Tibial artery (tissue), 4 donors: ENCODE measurements around the gene MRGPRD.
A peak's percentile ranks its signal among the peaks of the same experiment; 100 is the strongest.

ENCODE experiments used
- DNase-seq, 2 donors: peaks; one replicate each; pipeline ENCODE4 v3.0.0-alpha.2; 2019
- H3K27ac ChIP-seq, 2 donors: fragments of 200-600 bp; sonication (generic) in 1 of 2; 1 replicate in 1 of 2; 2 replicates in 1 of 2; pipeline ENCODE4 v1.5.1; 2018 to 2019; ENCODE audit warnings: mild to moderate bottlenecking in 1 of 2
- H3K27me3 ChIP-seq, 2 donors: fragments of 200-600 bp; sonication (generic) in 1 of 2; one replicate each; pipeline versions ENCODE4 v1.5.1 to v1.6.0; 2016 to 2019
- H3K36me3 ChIP-seq, 3 donors: fragments of 200-600 bp; sonication (generic) in 2 of 3; one replicate each; pipeline ENCODE4 v1.5.1; 2016 to 2019; ENCODE audit warnings: mild to moderate bottlenecking in 2 of 3
- H3K4me1 ChIP-seq, 4 donors: fragments of 200-600 bp; sonication (generic) in 2 of 4; 1 replicate in 3 of 4; 2 replicates in 1 of 4; pipeline ENCODE4 v1.5.1; 2016 to 2019
- H3K4me3 ChIP-seq, 2 donors: fragments of 200-600 bp; sonication (generic) in 1 of 2; 1 replicate in 1 of 2; 2 replicates in 1 of 2; pipeline ENCODE4 v1.5.1; 2018 to 2019; ENCODE audit warnings: mild to moderate bottlenecking in 2 of 2
- H3K9me3 ChIP-seq, 3 donors: fragments of 200-600 bp; sonication (generic) in 1 of 3; one replicate each; pipeline ENCODE4 v1.5.1; 2016 to 2019
- CTCF ChIP-seq, 2 experiments: fragments of 200-600 bp in 1 of 2; fragments of 450-650 bp in 1 of 2; IDR thresholded peaks; one replicate each; pipeline ENCODE4 v1.5.1; 2017 to 2019; ENCODE audit warnings: antibody characterized with exemption in 2 of 2, mild to moderate bottlenecking in 1 of 2, moderate library complexity in 1 of 2
- intact Hi-C: fragments of 100-400 bp; cut with DNase I; formaldehyde crosslinking; loops from one replicate; pipeline ENCODE4 v1.15.0; 2023; ENCODE audit warnings: low total_unique reads

MRGPRD gene

GRCh38 chr11:68950270-68950669 lies 30.5 kb downstream of the MRGPRD start:
- no peak for DNase-seq
- no peaks in the 10 kb centered on the region for H3K27me3 ChIP-seq
- H3K4me3 ChIP-seq, result no peak overlapping the region
- H3K4me1 ChIP-seq, result peaks cover 0 to 22% (median 10%) of the 10 kb centered on the region in 4 donors
- H3K9me3 ChIP-seq, result no peaks in the 10 kb centered on the region
- intact Hi-C loops, result no loop called here
- H3K27ac ChIP-seq, result peak overlapping the region in 1 of 2 donors; percentile 30
- no peaks in the 10 kb centered on the region for H3K36me3 ChIP-seq
- peak in 1 of 2 experiments; percentile 39 for TF ChIP-seq CTCF (IDR thresholded peaks at IDR 0.05)

DNA sequence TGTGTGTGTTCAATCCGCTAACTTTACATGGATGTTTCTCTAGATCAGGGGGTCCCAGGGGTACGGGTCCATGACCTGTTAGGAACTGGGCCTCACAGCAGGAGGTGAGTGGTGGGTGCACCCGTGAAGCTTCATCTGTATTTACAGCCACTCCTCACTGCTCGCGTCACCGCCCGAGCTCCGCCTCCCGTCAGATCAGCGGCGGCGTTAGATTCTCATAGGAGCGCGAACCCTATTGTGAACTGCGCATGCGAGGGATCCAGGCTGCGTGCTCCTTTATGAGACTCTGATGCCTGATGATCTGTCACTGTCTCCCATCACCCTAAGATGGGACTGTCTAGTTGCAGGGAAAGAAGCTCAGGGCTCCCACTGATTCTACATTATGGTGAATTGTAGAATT lies 31.9 kb downstream of the MRGPRD start:
- intact Hi-C loops, result no loop called here
- DNase-seq, result no peak

DNA sequence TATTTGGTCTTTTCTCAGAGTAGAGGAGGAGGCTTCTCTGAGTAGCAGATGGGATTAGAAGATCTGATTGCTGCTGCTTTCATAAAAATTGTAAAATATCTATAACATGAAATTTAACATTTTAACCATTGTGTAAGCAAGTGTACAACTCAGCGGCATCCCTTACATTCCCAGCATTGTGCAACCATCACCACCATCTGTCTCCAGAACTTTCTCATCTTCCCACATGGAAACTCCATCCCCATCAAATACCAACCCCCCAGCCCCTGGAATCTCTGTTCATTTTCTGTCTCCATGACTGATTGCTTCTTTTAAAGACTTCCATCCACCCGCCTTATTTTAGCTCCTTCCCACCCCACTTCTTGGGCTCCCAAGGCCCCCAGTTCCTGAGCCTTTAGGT lies 32.3 kb downstream of the MRGPRD start:
- no peaks in the 10 kb centered on the region for H3K27me3 ChIP-seq
- intact Hi-C loops, result no loop called here
- no peak for DNase-seq
- no peak overlapping the region for H3K27ac ChIP-seq
- no peak for TF ChIP-seq CTCF (IDR thresholded peaks at IDR 0.05)
- H3K4me1 ChIP-seq, result peaks cover 0 to 35% (median 13%) of the 10 kb centered on the region in 4 donors
- H3K36me3 ChIP-seq, result no peaks in the 10 kb centered on the region
- H3K4me3 ChIP-seq, result no peak overlapping the region
- H3K9me3 ChIP-seq, result no peaks in the 10 kb centered on the region

More for the DNA sequence above, 31.9 kb downstream of the MRGPRD start:
- Histone ChIP-seq H3K4me3 (no peak overlapping the region), H3K9me3 (no peaks in the 10 kb centered on the region), H3K27me3 (no peaks in the 10 kb centered on the region), H3K27ac (no peak overlapping the region), H3K36me3 (no peaks in the 10 kb centered on the region), H3K4me1 (peaks cover 0 to 31% (median 11%) of the 10 kb centered on the region in 4 donors)
- no peak for TF ChIP-seq CTCF (IDR thresholded peaks at IDR 0.05)

DNA sequence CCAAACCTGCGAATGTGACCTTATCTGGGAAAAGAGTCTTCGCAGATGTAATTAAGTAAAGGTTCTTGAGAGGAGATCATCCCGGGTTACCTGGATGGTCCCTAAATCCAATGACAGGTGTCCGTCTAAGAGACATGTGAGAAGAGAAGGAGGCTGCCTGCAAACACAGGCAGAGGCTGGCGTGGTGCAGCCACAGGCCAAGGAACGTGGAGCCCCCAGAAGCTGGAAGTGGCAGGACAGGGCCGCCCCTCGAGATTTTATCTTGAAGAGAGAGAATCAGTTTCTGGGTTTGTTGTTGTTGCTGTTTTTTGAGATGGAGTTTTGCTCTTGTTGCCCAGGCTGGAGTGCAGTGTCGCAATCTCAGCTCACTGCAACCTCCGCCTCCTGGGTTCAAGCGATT lies 33.6 kb downstream of the MRGPRD start:
- intact Hi-C loops, result no loop called here
- no peak overlapping the region for H3K4me3 ChIP-seq

GRCh38 chr11:68946416-68947090 lies 34.2 kb downstream of the MRGPRD start:
- DNase-seq, result peak in 1 of 2 donors; percentile 37
- peaks cover 0 to 55% (median 32%) of the 10 kb centered on the region in 4 donors for H3K4me1 ChIP-seq
- intact Hi-C loops, result no loop called here
- no peaks in the 10 kb centered on the region for H3K27me3 ChIP-seq
- H3K4me3 ChIP-seq, result no peak overlapping the region
- H3K36me3 ChIP-seq, result no peaks in the 10 kb centered on the region
- H3K9me3 ChIP-seq, result no peaks in the 10 kb centered on the region
- no peak for TF ChIP-seq CTCF (IDR thresholded peaks at IDR 0.05)
- H3K27ac ChIP-seq, result peak overlapping the region; percentile 83 to 89

More for the DNA sequence above, 33.6 kb downstream of the MRGPRD start:
- Histone ChIP-seq H3K27ac (peak overlapping the region; percentile 83 to 89), H3K4me1 (peaks cover 0 to 49% (median 26%) of the 10 kb centered on the region in 4 donors), H3K27me3 (no peaks in the 10 kb centered on the region), H3K9me3 (no peaks in the 10 kb centered on the region), H3K36me3 (no peaks in the 10 kb centered on the region)
- no peak for DNase-seq
- TF ChIP-seq CTCF (IDR thresholded peaks at IDR 0.05), result no peak
